Measurements from ENCODE around the gene ZNF556.

- TF ChIP-seq, protein P1, sequence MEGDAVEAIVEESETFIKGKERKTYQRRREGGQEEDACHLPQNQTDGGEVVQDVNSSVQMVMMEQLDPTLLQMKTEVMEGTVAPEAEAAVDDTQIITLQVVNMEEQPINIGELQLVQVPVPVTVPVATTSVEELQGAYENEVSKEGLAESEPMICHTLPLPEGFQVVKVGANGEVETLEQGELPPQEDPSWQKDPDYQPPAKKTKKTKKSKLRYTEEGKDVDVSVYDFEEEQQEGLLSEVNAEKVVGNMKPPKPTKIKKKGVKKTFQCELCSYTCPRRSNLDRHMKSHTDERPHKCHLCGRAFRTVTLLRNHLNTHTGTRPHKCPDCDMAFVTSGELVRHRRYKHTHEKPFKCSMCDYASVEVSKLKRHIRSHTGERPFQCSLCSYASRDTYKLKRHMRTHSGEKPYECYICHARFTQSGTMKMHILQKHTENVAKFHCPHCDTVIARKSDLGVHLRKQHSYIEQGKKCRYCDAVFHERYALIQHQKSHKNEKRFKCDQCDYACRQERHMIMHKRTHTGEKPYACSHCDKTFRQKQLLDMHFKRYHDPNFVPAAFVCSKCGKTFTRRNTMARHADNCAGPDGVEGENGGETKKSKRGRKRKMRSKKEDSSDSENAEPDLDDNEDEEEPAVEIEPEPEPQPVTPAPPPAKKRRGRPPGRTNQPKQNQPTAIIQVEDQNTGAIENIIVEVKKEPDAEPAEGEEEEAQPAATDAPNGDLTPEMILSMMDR (conservative IDR thresholded peaks at IDR 0.05; ENCODE audit: low read depth in 2 of 2) = no peak
- TF ChIP-seq JUNB (IDR thresholded peaks at IDR 0.05; ENCODE audit: unreplicated experiment) (no peak), EZH2phosphoT487 (IDR thresholded peaks at IDR 0.05; ENCODE audit: unreplicated experiment) (no peak), POLR2AphosphoS5 (IDR thresholded peaks at IDR 0.05; ENCODE audit: low read depth) (no peak), EZH2 (IDR thresholded peaks at IDR 0.05; ENCODE audit: low read depth, unreplicated experiment) (no peak), CREB1 (CRISPR knock-in tag; IDR thresholded peaks at IDR 0.05; ENCODE audit: low read depth) (no peak)
Measured at GRCh38 chr19:2856457-2857050, 10.6 kb upstream of the ZNF556 start.

Data from GM23338 (cell line).